K562 (cell line): ENCODE results near the gene CHTOP.

Source experiments
- CBFB ChIP-seq: sonication (generic); formaldehyde crosslinking; IDR thresholded peaks from 2 replicates; pipeline ENCODE4 v1.4.0; 2020; ENCODE audit warnings: mild to moderate bottlenecking, missing genetic modification reagents
- NR2C1 ChIP-seq, 2 experiments: fragments of 450-650 bp; IDR thresholded peaks; 2 replicates each; pipeline ENCODE4 v1.6.1; 2017; ENCODE audit warnings: mild to moderate bottlenecking in 2 of 2, antibody characterized with exemption in 1 of 2, inconsistent platforms in 1 of 2, missing compliant biosample characterization in 1 of 2, missing genetic modification characterization in 1 of 2
- POLR2A ChIP-seq: fragments of 450-650 bp; conservative IDR thresholded peaks from 2 replicates; pipeline ENCODE4 v1.6.1; 2016
- POLR2H ChIP-seq: IDR thresholded peaks from 2 replicates; pipeline ENCODE4 v1.6.1; 2016; ENCODE audit warnings: missing genetic modification characterization, low read depth, mild to moderate bottlenecking, control low read depth, missing compliant biosample characterization, moderate library complexity
- ZNF140 ChIP-seq: fragments of 250-450 bp; sonication (Bioruptor Pico); IDR thresholded peaks from 2 replicates; pipeline ENCODE4 v1.8.0; 2021; ENCODE audit warnings: moderate library complexity, mild to moderate bottlenecking, inconsistent platforms
- ZNF274 ChIP-seq: IDR thresholded peaks from 2 replicates; pipeline ENCODE4 v1.6.1; 2011; ENCODE audit warnings: low read depth, mild to moderate bottlenecking, low read length, moderate library complexity, borderline replicate concordance
- TF ChIP-seq, protein P1 (sequence below), 2 experiments: fragments of 450-650 bp; formaldehyde crosslinking in 1 of 2; IDR thresholded peaks; 2 replicates each; pipeline versions ENCODE4 v1.4.0 to v1.6.1; 2014 to 2020; ENCODE audit warnings: mild to moderate bottlenecking in 2 of 2, borderline replicate concordance in 1 of 2, low read depth in 1 of 2
- TF ChIP-seq, protein P2 (sequence below): fragments of 450-650 bp; IDR thresholded peaks from 2 replicates; pipeline ENCODE4 v1.6.1; 2018; ENCODE audit not compliant: partially characterized antibody

DNA sequence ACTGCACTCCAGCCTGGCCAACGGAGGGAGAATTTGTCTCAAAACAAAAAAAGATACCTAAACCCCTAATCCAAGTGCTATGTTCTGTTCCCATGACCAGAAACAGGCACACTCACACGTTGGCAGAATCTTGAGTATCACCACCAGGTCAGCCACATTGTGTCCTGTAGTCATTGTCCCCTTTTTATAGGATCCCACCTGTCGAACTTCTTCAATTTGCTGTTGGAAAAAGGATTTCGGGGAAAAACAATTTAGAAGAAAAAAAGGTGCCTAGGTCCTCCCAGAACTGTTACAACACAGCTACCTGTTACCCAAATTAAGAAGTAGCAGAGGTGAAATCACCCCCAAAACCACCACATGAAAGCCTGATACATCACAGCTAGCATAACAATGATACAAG is 33.6 kb downstream of the CHTOP start:
- TF ChIP-seq ZNF274 (no peak), CBFB (no peak), POLR2A (no peak), POLR2H (tag) (no peak), ZNF140 (CRISPR knock-in tag) (no peak), NR2C1 (IDR thresholded peaks at IDR 0.05) (no peak), NR2C1 (tag; IDR thresholded peaks at IDR 0.05) (no peak)
- TF ChIP-seq, protein P1, sequence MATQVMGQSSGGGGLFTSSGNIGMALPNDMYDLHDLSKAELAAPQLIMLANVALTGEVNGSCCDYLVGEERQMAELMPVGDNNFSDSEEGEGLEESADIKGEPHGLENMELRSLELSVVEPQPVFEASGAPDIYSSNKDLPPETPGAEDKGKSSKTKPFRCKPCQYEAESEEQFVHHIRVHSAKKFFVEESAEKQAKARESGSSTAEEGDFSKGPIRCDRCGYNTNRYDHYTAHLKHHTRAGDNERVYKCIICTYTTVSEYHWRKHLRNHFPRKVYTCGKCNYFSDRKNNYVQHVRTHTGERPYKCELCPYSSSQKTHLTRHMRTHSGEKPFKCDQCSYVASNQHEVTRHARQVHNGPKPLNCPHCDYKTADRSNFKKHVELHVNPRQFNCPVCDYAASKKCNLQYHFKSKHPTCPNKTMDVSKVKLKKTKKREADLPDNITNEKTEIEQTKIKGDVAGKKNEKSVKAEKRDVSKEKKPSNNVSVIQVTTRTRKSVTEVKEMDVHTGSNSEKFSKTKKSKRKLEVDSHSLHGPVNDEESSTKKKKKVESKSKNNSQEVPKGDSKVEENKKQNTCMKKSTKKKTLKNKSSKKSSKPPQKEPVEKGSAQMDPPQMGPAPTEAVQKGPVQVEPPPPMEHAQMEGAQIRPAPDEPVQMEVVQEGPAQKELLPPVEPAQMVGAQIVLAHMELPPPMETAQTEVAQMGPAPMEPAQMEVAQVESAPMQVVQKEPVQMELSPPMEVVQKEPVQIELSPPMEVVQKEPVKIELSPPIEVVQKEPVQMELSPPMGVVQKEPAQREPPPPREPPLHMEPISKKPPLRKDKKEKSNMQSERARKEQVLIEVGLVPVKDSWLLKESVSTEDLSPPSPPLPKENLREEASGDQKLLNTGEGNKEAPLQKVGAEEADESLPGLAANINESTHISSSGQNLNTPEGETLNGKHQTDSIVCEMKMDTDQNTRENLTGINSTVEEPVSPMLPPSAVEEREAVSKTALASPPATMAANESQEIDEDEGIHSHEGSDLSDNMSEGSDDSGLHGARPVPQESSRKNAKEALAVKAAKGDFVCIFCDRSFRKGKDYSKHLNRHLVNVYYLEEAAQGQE (IDR thresholded peaks at IDR 0.05; ENCODE audit: borderline replicate concordance) = no peak
- TF ChIP-seq, protein P1 (CRISPR knock-in tag; IDR thresholded peaks at IDR 0.05; ENCODE audit: low read depth) = no peak
- TF ChIP-seq, protein P2, sequence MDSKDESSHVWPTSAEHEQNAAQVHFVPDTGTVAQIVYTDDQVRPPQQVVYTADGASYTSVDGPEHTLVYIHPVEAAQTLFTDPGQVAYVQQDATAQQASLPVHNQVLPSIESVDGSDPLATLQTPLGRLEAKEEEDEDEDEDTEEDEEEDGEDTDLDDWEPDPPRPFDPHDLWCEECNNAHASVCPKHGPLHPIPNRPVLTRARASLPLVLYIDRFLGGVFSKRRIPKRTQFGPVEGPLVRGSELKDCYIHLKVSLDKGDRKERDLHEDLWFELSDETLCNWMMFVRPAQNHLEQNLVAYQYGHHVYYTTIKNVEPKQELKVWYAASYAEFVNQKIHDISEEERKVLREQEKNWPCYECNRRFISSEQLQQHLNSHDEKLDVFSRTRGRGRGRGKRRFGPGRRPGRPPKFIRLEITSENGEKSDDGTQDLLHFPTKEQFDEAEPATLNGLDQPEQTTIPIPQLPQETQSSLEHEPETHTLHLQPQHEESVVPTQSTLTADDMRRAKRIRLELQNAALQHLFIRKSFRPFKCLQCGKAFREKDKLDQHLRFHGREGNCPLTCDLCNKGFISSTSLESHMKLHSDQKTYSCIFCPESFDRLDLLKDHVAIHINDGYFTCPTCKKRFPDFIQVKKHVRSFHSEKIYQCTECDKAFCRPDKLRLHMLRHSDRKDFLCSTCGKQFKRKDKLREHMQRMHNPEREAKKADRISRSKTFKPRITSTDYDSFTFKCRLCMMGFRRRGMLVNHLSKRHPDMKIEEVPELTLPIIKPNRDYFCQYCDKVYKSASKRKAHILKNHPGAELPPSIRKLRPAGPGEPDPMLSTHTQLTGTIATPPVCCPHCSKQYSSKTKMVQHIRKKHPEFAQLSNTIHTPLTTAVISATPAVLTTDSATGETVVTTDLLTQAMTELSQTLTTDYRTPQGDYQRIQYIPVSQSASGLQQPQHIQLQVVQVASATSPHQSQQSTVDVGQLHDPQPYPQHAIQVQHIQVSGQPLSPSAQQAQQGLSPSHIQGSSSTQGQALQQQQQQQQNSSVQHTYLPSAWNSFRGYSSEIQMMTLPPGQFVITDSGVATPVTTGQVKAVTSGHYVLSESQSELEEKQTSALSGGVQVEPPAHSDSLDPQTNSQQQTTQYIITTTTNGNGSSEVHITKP = no peak
